Measurements from ENCODE around the gene ADGRF3. TPM values are rescaled to one million over a fixed set of nuclear protein-coding genes. Genes with fewer than 3 reads are reported as not detected.
"Not testable (repeated sequence)": the region's sequence is repeated elsewhere in the genome, so short reads cannot be mapped to it uniquely, and the experiment has no call there.

ADGRF3 gene
- total RNA-seq, 1 donor from 2014 or later: 0.69 TPM

DNA sequence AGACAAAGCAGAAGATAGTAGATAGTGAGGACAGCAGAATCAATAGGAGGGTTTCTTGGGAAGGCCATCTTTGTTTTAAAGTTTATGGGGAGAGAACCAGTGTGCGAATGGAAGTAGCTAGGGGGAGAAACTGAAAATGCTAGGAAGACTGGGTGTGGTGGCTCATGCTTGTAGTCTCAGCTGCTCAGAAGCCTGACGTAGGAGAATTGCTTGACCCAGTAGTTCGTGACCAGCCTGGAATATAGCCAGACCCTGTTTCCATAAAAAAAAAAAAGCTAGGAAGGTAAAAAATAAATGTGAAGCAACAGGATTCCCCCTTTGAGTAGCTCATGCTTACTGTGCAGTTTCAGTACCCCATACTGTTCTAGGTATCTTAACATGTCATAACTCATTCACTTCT, 36.0 kb upstream of the ADGRF3 start:
- TF ChIP-seq CTCF (conservative IDR thresholded peaks at IDR 0.05; ENCODE audit: low read depth, low read length): no peak
- no peak for DNase-seq (ENCODE audit: low read depth)
- no peak overlapping the region for H3K4me3 ChIP-seq (ENCODE audit: low read depth, low read length)

- no peak for DNase-seq (ENCODE audit: low read depth)
- H3K4me3 ChIP-seq (ENCODE audit: low read depth, low read length): no peak overlapping the region
- TF ChIP-seq CTCF (conservative IDR thresholded peaks at IDR 0.05; ENCODE audit: low read depth, low read length): no peak
Measured at GRCh38 chr2:26380281-26380680, 33.7 kb upstream of the ADGRF3 start.

- no peak for TF ChIP-seq CTCF (conservative IDR thresholded peaks at IDR 0.05; ENCODE audit: low read depth, low read length)
- no peak for DNase-seq (ENCODE audit: low read depth)
- H3K4me3 ChIP-seq (ENCODE audit: low read depth, low read length): no peak overlapping the region
Measured at GRCh38 chr2:26376799-26377198, 30.2 kb upstream of the ADGRF3 start.

GRCh38 chr2:26370909-26371308, 24.3 kb upstream of the ADGRF3 start:
- H3K4me3 ChIP-seq (ENCODE audit: low read depth, low read length); DNase-seq (ENCODE audit: low read depth): not testable (repeated sequence)

DNA sequence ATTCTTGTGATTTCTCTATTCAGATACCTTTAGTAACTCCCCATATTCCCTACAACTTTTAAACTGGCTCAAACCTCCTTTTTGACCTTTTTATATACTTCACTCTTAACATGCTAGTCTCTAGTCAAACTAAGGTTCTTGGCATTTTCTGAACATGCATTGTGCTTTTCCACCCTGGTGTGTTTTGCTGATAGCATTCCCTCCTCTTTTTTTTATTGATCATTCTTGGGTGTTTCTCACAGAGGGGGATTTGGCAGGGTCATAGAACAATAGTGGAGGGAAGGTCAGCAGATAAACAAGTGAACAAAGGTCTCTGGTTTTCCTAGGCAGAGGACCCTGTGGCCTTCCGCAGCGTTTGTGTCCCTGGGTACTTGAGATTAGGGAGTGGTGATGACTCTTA, 23.1 kb upstream of the ADGRF3 start:
- not testable (repeated sequence) for DNase-seq (ENCODE audit: low read depth); H3K4me3 ChIP-seq (ENCODE audit: low read depth, low read length)

- no peak overlapping the region for H3K4me3 ChIP-seq (ENCODE audit: low read depth, low read length)
- TF ChIP-seq CTCF (conservative IDR thresholded peaks at IDR 0.05; ENCODE audit: low read depth, low read length): no peak
- DNase-seq (ENCODE audit: low read depth): no peak
Measured at GRCh38 chr2:26366957-26367356, 20.4 kb upstream of the ADGRF3 start.

GRCh38 chr2:26364669-26365068, 18.1 kb upstream of the ADGRF3 start:
- no peak overlapping the region for H3K4me3 ChIP-seq (ENCODE audit: low read depth, low read length)
- no peak for DNase-seq (ENCODE audit: low read depth)
- no peak for TF ChIP-seq CTCF (conservative IDR thresholded peaks at IDR 0.05; ENCODE audit: low read depth, low read length)

GRCh38 chr2:26363958-26364357, 17.4 kb upstream of the ADGRF3 start:
- no peak for TF ChIP-seq CTCF (conservative IDR thresholded peaks at IDR 0.05; ENCODE audit: low read depth, low read length)

More at GRCh38 chr2:26363958-26364357, 17.4 kb upstream of the ADGRF3 start:
- no peak for DNase-seq (ENCODE audit: low read depth)
- no peak overlapping the region for H3K4me3 ChIP-seq (ENCODE audit: low read depth, low read length)
